ENCODE measurements around the gene GANAB.

GRCh38 chr11:62614275-62614674, 32.1 kb downstream of the GANAB start:
- TF ChIP-seq EGR1 (IDR thresholded peaks at IDR 0.05; ENCODE audit: low read depth in 2 of 2) = no peak
- TF ChIP-seq, protein P1, sequence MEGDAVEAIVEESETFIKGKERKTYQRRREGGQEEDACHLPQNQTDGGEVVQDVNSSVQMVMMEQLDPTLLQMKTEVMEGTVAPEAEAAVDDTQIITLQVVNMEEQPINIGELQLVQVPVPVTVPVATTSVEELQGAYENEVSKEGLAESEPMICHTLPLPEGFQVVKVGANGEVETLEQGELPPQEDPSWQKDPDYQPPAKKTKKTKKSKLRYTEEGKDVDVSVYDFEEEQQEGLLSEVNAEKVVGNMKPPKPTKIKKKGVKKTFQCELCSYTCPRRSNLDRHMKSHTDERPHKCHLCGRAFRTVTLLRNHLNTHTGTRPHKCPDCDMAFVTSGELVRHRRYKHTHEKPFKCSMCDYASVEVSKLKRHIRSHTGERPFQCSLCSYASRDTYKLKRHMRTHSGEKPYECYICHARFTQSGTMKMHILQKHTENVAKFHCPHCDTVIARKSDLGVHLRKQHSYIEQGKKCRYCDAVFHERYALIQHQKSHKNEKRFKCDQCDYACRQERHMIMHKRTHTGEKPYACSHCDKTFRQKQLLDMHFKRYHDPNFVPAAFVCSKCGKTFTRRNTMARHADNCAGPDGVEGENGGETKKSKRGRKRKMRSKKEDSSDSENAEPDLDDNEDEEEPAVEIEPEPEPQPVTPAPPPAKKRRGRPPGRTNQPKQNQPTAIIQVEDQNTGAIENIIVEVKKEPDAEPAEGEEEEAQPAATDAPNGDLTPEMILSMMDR (IDR thresholded peaks at IDR 0.05; ENCODE audit: low read depth, low read length, missing input control) = no peak
- TF ChIP-seq RAD21 (IDR thresholded peaks at IDR 0.05) = no peak
- no peak for TF ChIP-seq JUND (IDR thresholded peaks at IDR 0.05)
- no peak for TF ChIP-seq SP1 (IDR thresholded peaks at IDR 0.05)
- no peak for TF ChIP-seq GABPA (IDR thresholded peaks at IDR 0.05 in 1 of 2, conservative IDR thresholded peaks at IDR 0.05 in 1 of 2)
- no peak for TF ChIP-seq YY1 (IDR thresholded peaks at IDR 0.05)
